ENCODE measurements around the gene TNS3.

- TF ChIP-seq CTCF (conservative IDR thresholded peaks at IDR 0.05 in 1 of 2, IDR thresholded peaks at IDR 0.05 in 1 of 2; ENCODE audit: extremely low read depth in 1 of 2, insufficient read depth in 1 of 2, low read depth in 1 of 2, low read length in 2 of 2), result no peak
- no peak for TF ChIP-seq EZH2 (IDR thresholded peaks at IDR 0.05; ENCODE audit: borderline replicate concordance, low read length)
Measured at GRCh38 chr7:47342296-47343060, 239.4 kb downstream of the TNS3 start.
